NT2/D1 (cell line): ENCODE results near the gene ASPDH.
A peak's percentile ranks its signal among the peaks of the same experiment; 100 is the strongest.

Experiments
- DNase-seq: peaks from one replicate; pipeline ENCODE4 v3.0.0-alpha.2; 2011; ENCODE audit warnings: low read depth, low spot score
- H3K27me3 ChIP-seq: 2 replicates; pipeline ENCODE4 v1.6.0; 2011; ENCODE audit warnings: mild to moderate bottlenecking; ENCODE audit not compliant: insufficient read length, insufficient read depth
- H3K36me3 ChIP-seq: 2 replicates; pipeline ENCODE4 v1.6.1; 2011; ENCODE audit warnings: mild to moderate bottlenecking, low read length, mixed read lengths; ENCODE audit not compliant: insufficient read depth, insufficient read length
- H3K4me1 ChIP-seq: 2 replicates; pipeline ENCODE4 v1.5.1; 2011; ENCODE audit not compliant: insufficient read depth, insufficient read length
- H3K4me3 ChIP-seq: 2 replicates; pipeline ENCODE4 v1.5.1; 2011; ENCODE audit warnings: low read depth; ENCODE audit not compliant: insufficient read length
- H3K9ac ChIP-seq: 2 replicates; pipeline ENCODE4 v1.6.0; 2011; ENCODE audit warnings: low read depth; ENCODE audit not compliant: insufficient read length
- H3K9me3 ChIP-seq: 2 replicates; pipeline ENCODE4 v1.5.1; 2011; ENCODE audit warnings: mild to moderate bottlenecking, low read length; ENCODE audit not compliant: insufficient read depth
- SUZ12 ChIP-seq: IDR thresholded peaks from 2 replicates; pipeline ENCODE4 v1.6.1; 2011; ENCODE audit not compliant: insufficient read length, insufficient read depth; ENCODE audit errors: extremely low read depth
- YY1 ChIP-seq: IDR thresholded peaks from 2 replicates; pipeline ENCODE4 v1.6.1; 2011; ENCODE audit not compliant: insufficient read length, insufficient read depth
- ZNF274 ChIP-seq: IDR thresholded peaks from 2 replicates; pipeline ENCODE4 v1.6.1; 2011; ENCODE audit warnings: mild to moderate bottlenecking, low read depth, low read length

ASPDH gene

GRCh38 chr19:50506700-50507099 is 7.0 kb downstream of the ASPDH start:
- no peak for TF ChIP-seq YY1
- Histone ChIP-seq H3K4me1 (peaks cover 10% of the 10 kb centered on the region), H3K9ac (no peak overlapping the region), H3K9me3 (no peaks in the 10 kb centered on the region), H3K27me3 (no peaks in the 10 kb centered on the region), H3K4me3 (no peak overlapping the region), H3K36me3 (no peaks in the 10 kb centered on the region)
- no peak for DNase-seq

- Histone ChIP-seq H3K4me1 (peaks cover 15% of the 10 kb centered on the region), H3K9me3 (no peaks in the 10 kb centered on the region), H3K27me3 (no peaks in the 10 kb centered on the region), H3K36me3 (no peaks in the 10 kb centered on the region), H3K9ac (no peak overlapping the region), H3K4me3 (no peak overlapping the region)
- DNase-seq, result no peak
- TF ChIP-seq ZNF274 (no peak), SUZ12 (no peak), YY1 (no peak)
Measured at GRCh38 chr19:50505856-50506611, 7.7 kb downstream of the ASPDH start.

GRCh38 chr19:50501568-50502475 is 11.9 kb downstream of the ASPDH start:
- H3K9ac ChIP-seq, result peak overlapping the region; percentile 32
- DNase-seq, result no peak
- no peaks in the 10 kb centered on the region for H3K9me3 ChIP-seq
- TF ChIP-seq ZNF274, result no peak
- H3K4me3 ChIP-seq, result no peak overlapping the region
- H3K4me1 ChIP-seq, result peaks cover 13% of the 10 kb centered on the region
- H3K36me3 ChIP-seq, result no peaks in the 10 kb centered on the region
- H3K27me3 ChIP-seq, result peaks cover 35% of the 10 kb centered on the region

- TF ChIP-seq SUZ12 (no peak), ZNF274 (no peak), YY1 (no peak)
- no peaks in the 10 kb centered on the region for H3K9me3 ChIP-seq
- H3K4me3 ChIP-seq, result no peak overlapping the region
- no peaks in the 10 kb centered on the region for H3K36me3 ChIP-seq
- peak overlapping the region; percentile 32 for H3K9ac ChIP-seq
- no peak for DNase-seq
- H3K27me3 ChIP-seq, result peaks cover 41% of the 10 kb centered on the region
- peaks cover 13% of the 10 kb centered on the region for H3K4me1 ChIP-seq
Measured at GRCh38 chr19:50501186-50501567, 12.5 kb downstream of the ASPDH start.

GRCh38 chr19:50500753-50501151 is 13.0 kb downstream of the ASPDH start:
- no peaks in the 10 kb centered on the region for H3K36me3 ChIP-seq
- H3K4me1 ChIP-seq, result peaks cover 13% of the 10 kb centered on the region
- no peak for DNase-seq
- no peak for TF ChIP-seq YY1
- TF ChIP-seq SUZ12, result no peak
- no peak for TF ChIP-seq ZNF274
- H3K9me3 ChIP-seq, result no peaks in the 10 kb centered on the region
- no peak overlapping the region for H3K9ac ChIP-seq
- H3K27me3 ChIP-seq, result peaks cover 45% of the 10 kb centered on the region
- no peak overlapping the region for H3K4me3 ChIP-seq

GRCh38 chr19:50500060-50500752 is 13.5 kb downstream of the ASPDH start:
- Histone ChIP-seq H3K4me3 (peak overlapping the region; percentile 15), H3K9ac (no peak overlapping the region), H3K36me3 (no peaks in the 10 kb centered on the region), H3K9me3 (no peaks in the 10 kb centered on the region), H3K4me1 (peaks cover 13% of the 10 kb centered on the region), H3K27me3 (peaks cover 48% of the 10 kb centered on the region)
- DNase-seq, result no peak
- no peak for TF ChIP-seq SUZ12
- no peak for TF ChIP-seq YY1
- TF ChIP-seq ZNF274, result no peak
